AG09309 (cell line): ENCODE results near the gene SEZ6L.

Experiments used
- DNase-seq: peaks from one replicate; pipeline ENCODE4 v3.0.0-alpha.2; 2010; ENCODE audit warnings: low read depth
- H3K4me3 ChIP-seq: 2 replicates; pipeline ENCODE4 v1.5.1; 2011; ENCODE audit warnings: mild to moderate bottlenecking, low read depth, low read length, moderate library complexity; ENCODE audit not compliant: control insufficient read depth
- TF ChIP-seq, protein P1 (sequence below): IDR thresholded peaks from 2 replicates; pipeline ENCODE4 v1.5.1; 2011; ENCODE audit warnings: mild to moderate bottlenecking, low read depth, low read length, inconsistent platforms; ENCODE audit not compliant: insufficient read depth, control insufficient read depth; ENCODE audit errors: missing control alignments

The SEZ6L gene

DNA sequence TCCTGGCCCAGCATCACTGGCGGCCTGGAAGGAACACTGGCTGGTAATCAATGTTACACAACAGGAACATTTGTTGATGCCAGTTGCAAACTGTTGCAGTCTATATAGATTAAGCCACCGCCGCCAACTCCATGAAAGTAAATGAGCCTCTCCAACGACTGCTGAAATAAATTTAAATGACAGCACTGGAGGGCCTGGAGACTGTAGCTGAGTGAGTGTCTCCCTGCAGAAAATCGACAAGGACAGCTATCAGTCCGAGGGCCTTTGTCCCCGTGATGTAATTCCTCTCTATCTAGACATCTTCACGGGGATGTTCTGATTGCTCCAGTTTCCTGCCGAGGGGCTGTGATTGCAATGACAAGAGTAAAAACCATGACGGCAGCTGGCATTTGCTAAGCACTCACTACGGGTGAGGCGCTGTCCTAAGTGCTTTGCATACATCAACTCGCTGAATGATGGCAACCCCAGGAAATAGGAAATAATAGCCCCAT is 120.4 kb downstream of the SEZ6L start:
- DNase-seq: no peak
- H3K4me3 ChIP-seq: no peak overlapping the region
- TF ChIP-seq, protein P1, sequence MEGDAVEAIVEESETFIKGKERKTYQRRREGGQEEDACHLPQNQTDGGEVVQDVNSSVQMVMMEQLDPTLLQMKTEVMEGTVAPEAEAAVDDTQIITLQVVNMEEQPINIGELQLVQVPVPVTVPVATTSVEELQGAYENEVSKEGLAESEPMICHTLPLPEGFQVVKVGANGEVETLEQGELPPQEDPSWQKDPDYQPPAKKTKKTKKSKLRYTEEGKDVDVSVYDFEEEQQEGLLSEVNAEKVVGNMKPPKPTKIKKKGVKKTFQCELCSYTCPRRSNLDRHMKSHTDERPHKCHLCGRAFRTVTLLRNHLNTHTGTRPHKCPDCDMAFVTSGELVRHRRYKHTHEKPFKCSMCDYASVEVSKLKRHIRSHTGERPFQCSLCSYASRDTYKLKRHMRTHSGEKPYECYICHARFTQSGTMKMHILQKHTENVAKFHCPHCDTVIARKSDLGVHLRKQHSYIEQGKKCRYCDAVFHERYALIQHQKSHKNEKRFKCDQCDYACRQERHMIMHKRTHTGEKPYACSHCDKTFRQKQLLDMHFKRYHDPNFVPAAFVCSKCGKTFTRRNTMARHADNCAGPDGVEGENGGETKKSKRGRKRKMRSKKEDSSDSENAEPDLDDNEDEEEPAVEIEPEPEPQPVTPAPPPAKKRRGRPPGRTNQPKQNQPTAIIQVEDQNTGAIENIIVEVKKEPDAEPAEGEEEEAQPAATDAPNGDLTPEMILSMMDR: no peak

DNA sequence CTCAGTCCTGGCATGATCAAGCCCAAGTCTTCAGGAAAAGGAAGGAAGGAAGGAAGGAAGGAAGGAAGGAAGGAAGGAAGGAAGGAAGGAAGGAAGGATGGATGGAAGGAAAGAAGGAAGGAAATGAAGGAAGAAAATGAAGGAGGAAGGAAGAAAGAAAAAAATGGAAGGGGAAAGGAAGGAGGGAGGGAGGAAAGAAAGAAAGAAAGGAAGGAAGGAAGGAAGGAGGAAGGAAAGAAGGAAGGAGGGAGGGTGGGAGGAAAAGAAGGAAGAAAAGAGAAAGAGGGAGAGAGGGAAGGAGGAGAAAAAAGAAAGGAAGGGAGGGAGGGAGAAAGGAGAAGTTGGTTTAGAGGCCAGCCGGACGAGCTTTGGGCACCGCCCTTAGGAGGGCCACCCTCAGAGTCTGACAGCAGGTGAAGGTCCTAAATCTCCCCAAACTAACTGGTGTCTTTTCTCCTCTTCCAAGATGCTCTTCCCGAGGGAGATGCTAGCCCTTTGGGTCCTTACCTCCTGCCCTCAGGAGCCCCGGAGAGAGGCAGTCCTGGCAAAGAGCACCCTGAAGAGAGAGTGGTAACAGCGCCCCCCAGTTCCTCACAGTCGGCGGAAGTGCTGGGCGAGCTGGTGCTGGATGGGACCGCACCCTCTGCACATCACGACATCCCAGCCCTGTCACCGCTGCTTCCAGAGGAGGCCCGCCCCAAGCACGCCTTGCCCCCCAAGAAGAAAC is 122.8 kb downstream of the SEZ6L start:
- H3K4me3 ChIP-seq: no peak overlapping the region
- no peak for DNase-seq
- TF ChIP-seq, protein P1: no peak

DNA sequence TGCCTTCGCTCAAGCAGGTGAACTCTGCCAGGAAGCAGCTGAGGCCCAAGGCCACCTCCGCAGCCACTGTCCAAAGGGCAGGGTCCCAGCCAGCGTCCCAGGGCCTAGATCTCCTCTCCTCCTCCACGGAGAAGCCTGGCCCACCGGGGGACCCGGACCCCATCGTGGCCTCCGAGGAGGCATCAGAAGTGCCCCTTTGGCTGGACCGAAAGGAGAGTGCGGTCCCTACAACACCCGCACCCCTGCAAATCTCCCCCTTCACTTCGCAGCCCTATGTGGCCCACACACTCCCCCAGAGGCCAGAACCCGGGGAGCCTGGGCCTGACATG is 123.4 kb downstream of the SEZ6L start:
- TF ChIP-seq, protein P1: no peak
- no peak overlapping the region for H3K4me3 ChIP-seq
- DNase-seq: no peak

DNA sequence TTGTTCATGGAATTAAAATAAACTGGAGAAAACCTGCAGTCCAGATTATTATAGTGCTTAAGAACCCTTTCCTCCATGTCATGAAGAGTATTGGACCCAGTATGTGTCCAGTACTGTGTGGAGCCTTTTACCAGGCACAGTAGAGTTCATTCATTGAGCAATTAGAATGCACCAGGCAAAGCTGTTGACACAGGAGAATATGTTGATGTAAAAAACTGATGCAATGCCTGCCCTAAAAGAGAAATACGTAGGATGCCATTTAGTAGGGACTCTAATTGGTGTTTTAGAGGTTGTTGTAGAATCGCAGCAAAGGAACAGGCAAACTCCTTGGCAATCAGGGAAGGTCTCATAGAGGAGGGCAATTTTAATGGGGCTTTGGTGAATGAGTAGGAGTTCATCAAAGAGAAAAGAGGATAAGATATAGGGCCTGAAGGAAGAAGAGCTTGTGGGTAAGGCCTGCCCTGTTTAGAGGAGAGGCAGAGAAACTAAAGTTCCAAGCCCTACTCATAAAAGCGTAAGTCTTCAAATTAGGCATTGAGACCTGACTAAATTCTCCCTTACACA is 126.4 kb downstream of the SEZ6L start:
- TF ChIP-seq, protein P1: no peak
- DNase-seq: no peak

DNA sequence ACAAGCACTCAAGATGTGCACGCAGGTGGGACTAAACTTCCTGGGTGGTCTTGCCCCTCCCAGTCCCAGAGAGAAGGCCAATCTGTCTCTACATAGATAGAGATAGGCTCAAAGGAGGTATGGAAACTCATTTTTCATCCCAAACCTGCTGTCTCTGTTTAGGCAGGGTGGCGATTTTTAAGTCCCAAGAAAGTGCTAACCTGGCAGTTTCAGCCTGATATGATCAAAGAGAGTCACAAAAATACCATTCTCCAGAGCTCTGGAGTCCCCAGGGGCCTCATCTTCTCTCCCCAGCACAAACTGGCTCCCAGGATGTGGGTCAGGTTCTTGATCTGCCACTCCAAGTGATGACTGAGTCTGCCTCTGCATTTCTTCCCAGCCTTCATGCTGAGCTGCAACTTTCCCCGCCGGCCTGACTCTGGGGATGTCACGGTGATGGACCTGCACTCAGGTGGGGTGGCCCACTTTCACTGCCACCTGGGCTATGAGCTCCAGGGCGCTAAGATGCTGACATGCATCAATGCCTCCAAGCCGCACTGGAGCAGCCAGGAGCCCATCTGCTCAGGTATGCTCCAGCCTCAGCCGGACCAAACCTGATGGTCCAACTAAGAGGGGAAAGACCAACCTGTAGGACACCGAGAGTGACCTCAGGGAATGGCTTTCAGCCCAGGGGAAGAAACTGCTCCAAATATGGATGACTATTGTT is 129.5 kb downstream of the SEZ6L start:
- TF ChIP-seq, protein P1: no peak
- no peak for DNase-seq
- H3K4me3 ChIP-seq: no peak overlapping the region

More for the DNA sequence above, 126.4 kb downstream of the SEZ6L start:
- no peak overlapping the region for H3K4me3 ChIP-seq

DNA sequence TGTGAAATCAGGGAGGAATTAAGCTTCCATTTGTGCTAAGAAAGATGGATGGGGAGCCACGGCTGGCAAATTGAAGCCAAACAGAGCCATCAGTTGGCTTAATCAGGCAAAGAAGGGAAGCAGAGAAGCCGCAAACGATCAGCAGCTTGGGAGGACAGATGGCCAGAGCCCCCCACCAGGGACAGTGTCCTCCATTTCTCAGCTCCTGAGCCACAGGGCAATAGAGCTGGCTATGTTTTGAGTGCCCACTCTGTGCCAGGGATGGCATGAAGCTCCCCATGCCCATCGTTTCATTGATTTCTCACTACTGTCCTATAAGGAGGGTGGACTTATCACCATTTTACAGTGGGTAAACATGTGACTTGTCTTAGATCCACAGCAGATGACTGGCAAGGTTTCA is 133.5 kb downstream of the SEZ6L start:
- DNase-seq: no peak
- H3K4me3 ChIP-seq: no peak overlapping the region
- TF ChIP-seq, protein P1: no peak
